Smooth muscle cell (in vitro differentiated cells): Measurements from ENCODE around the gene ELMOD2. TPM values are rescaled to one million over a fixed set of nuclear protein-coding genes. Genes with fewer than 3 reads are reported as not detected.

Source experiments
- DNase-seq: peaks from one replicate; lab custom pipeline; 2025; ENCODE audit not compliant: unreplicated experiment; lab: John Stamatoyannopoulos, UW
- H2AFZ ChIP-seq: fragments of 200-600 bp; sonication (generic); 2 replicates; pipeline ENCODE4 v1.6.0; 2016; ENCODE audit warnings: antibody characterized with exemption, low read depth, mild to moderate bottlenecking
- H3F3A ChIP-seq: fragments of 200-600 bp; sonication (generic); 2 replicates; pipeline ENCODE4 v1.6.0; 2017; ENCODE audit warnings: antibody characterized with exemption, low read depth
- H3K27ac ChIP-seq: fragments of 200-600 bp; sonication (generic); 2 replicates; pipeline ENCODE4 v1.5.1; 2016; ENCODE audit warnings: low read depth, mild to moderate bottlenecking
- H3K27me3 ChIP-seq: fragments of 200-600 bp; sonication (generic); 2 replicates; pipeline ENCODE4 v1.6.1; 2016; ENCODE audit warnings: low read depth, mild to moderate bottlenecking
- H3K36me3 ChIP-seq: fragments of 200-600 bp; sonication (generic); 2 replicates; pipeline ENCODE4 v1.5.1; 2016; ENCODE audit warnings: low read depth
- H3K4me1 ChIP-seq: fragments of 200-600 bp; sonication (generic); 2 replicates; pipeline ENCODE4 v1.5.1; 2016; ENCODE audit warnings: low read depth
- H3K4me2 ChIP-seq: fragments of 200-600 bp; sonication (generic); 2 replicates; pipeline ENCODE4 v1.6.0; 2016; ENCODE audit warnings: mild to moderate bottlenecking
- H3K4me3 ChIP-seq: fragments of 200-600 bp; sonication (generic); 2 replicates; pipeline ENCODE4 v1.5.1; 2016; ENCODE audit warnings: mild to moderate bottlenecking
- H3K79me2 ChIP-seq: fragments of 200-600 bp; sonication (generic); 2 replicates; pipeline ENCODE4 v1.6.0; 2016; ENCODE audit warnings: low read depth, mild to moderate bottlenecking
- H3K9ac ChIP-seq: fragments of 200-600 bp; sonication (generic); 2 replicates; pipeline ENCODE4 v1.6.0; 2016; ENCODE audit warnings: low read depth
- H3K9me3 ChIP-seq: fragments of 200-600 bp; sonication (generic); replicated peaks from 2 replicates; pipeline ENCODE4 v1.5.1; 2016; ENCODE audit warnings: low read depth
- H4K20me1 ChIP-seq: fragments of 200-600 bp; sonication (generic); 2 replicates; pipeline ENCODE4 v1.6.0; 2016; ENCODE audit warnings: low read depth
- WGBS: methylation state at CpG from one replicate; pipeline ENCODE4 v1.1.7; 2016; ENCODE audit warnings: low lambda C conversion rate; 5-methylcytosine and 5-hydroxymethylcytosine counted together
- polyA plus RNA-seq: library from polyadenylated mRNA; unstranded; fragments of >200 nt; fragmentation: Nextera tagmentation; extraction: Ambion mirVana; gene quantifications from 2 replicates; pipeline ENCODE4 v1.2.1, GENCODE V29; 2016
- total RNA-seq: library from RNA; depleted of rRNA; stranded (reverse); fragments of >200 nt; gene quantifications from 2 replicates; pipeline ENCODE4 v1.2.3, GENCODE V29; 2014
- TF ChIP-seq, protein P1 (sequence below): fragments of 200-600 bp; sonication (generic); IDR thresholded peaks from 2 replicates; pipeline ENCODE4 v1.5.1; 2017; ENCODE audit warnings: borderline replicate concordance, mild to moderate bottlenecking, antibody characterized with exemption; ENCODE audit not compliant: insufficient read depth, poor library complexity, severe bottlenecking

The ELMOD2 gene
- total and polyA plus RNA-seq, 2 experiments from 2014 or later: 26.5 to 52.9 TPM

DNA sequence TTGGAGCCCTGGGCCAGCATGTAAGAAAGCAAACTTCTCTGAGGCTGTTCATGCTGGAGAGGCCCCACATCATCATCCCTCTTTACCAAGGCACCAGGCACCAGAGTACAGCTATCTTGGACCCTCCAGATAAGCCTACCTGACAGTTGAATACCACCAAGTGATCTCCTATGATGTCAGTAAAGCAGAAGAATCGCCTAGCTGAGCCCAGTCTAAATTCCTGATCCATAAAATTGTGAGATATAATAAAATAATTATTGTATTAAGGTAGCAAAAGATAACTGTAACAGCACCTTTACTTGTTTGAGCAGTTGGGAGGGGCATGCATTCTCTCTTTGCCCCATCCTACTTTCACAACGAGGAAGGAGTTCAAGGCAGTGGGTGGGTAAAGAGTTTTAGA is 47.7 kb downstream of the ELMOD2 start:
- Histone ChIP-seq H3K27me3 (peaks cover 65% of the 10 kb centered on the region), H3K9me3 (no peaks in the 10 kb centered on the region), H2AFZ (no peak overlapping the region), H3F3A (no peaks in the 10 kb centered on the region), H3K27ac (no peak overlapping the region), H3K36me3 (no peaks in the 10 kb centered on the region), H3K4me1 (peaks cover 7% of the 10 kb centered on the region), H4K20me1 (no peaks in the 10 kb centered on the region), H3K4me2 (no peak overlapping the region), H3K4me3 (no peak overlapping the region), H3K79me2 (no peaks in the 10 kb centered on the region), H3K9ac (no peak overlapping the region)
- WGBS: 79% methylated on average over 2 of the region's 2 CpGs
- TF ChIP-seq, protein P1, sequence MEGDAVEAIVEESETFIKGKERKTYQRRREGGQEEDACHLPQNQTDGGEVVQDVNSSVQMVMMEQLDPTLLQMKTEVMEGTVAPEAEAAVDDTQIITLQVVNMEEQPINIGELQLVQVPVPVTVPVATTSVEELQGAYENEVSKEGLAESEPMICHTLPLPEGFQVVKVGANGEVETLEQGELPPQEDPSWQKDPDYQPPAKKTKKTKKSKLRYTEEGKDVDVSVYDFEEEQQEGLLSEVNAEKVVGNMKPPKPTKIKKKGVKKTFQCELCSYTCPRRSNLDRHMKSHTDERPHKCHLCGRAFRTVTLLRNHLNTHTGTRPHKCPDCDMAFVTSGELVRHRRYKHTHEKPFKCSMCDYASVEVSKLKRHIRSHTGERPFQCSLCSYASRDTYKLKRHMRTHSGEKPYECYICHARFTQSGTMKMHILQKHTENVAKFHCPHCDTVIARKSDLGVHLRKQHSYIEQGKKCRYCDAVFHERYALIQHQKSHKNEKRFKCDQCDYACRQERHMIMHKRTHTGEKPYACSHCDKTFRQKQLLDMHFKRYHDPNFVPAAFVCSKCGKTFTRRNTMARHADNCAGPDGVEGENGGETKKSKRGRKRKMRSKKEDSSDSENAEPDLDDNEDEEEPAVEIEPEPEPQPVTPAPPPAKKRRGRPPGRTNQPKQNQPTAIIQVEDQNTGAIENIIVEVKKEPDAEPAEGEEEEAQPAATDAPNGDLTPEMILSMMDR: no peak
- no peak for DNase-seq

DNA sequence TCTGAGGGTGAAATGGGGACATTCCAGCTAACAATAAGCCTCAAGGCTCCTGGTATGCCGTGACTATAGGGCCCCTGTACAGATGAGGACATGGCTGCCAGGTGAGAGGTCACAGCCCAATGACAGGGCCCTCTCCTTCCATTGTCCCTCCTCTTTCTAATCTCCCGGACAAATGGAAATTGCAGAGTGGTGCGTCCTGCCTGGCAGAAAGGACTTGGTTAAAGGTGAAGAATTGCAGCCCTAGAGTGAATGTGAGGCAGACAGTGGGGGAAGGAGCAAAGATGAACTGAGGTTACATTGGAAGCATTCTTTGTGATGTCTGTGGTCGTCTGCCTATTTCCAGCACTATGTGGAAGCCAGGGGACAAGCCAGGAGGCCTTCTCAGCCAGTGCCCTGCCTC is 51.5 kb downstream of the ELMOD2 start:
- Histone ChIP-seq H3F3A (no peaks in the 10 kb centered on the region), H3K4me1 (no peaks in the 10 kb centered on the region), H3K36me3 (no peaks in the 10 kb centered on the region), H3K79me2 (no peaks in the 10 kb centered on the region), H3K27me3 (peaks cover 57% of the 10 kb centered on the region), H3K4me2 (no peak overlapping the region), H4K20me1 (no peaks in the 10 kb centered on the region), H2AFZ (no peak overlapping the region), H3K27ac (no peak overlapping the region), H3K9me3 (no peaks in the 10 kb centered on the region), H3K4me3 (no peak overlapping the region), H3K9ac (no peak overlapping the region)
- no peak for DNase-seq
- 76% methylated on average over 4 of the region's 4 CpGs for WGBS
- TF ChIP-seq, protein P1: no peak

DNA sequence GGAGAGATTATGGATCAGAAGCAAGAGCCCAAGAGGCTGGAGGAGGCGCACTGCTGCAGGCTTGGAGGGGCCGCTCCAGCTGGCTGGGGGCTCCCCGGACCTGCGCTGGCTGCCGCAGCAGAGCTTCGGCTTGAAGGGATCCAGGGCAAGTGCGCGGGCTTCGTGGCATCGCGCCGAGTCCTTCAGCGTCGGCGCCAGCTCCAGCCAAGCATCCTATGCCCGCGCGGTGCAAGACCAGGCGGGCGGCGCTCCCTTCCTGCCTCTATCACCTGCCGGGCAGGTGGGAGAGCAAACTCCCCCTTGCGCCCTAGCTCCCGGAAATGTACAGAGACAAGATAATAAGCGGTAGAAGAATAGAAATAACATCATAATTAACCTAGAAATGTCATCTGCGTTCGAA is 55.3 kb downstream of the ELMOD2 start:
- no peak overlapping the region for H3K9ac ChIP-seq
- H3K27me3 ChIP-seq: peaks cover 31% of the 10 kb centered on the region
- H3K36me3 ChIP-seq: no peaks in the 10 kb centered on the region
- no peaks in the 10 kb centered on the region for H3K9me3 ChIP-seq
- no peak overlapping the region for H3K4me3 ChIP-seq
- no peaks in the 10 kb centered on the region for H3F3A ChIP-seq
- no peaks in the 10 kb centered on the region for H3K79me2 ChIP-seq
- no peak for DNase-seq
- no peak overlapping the region for H3K4me2 ChIP-seq
- no peaks in the 10 kb centered on the region for H4K20me1 ChIP-seq
- no peaks in the 10 kb centered on the region for H3K4me1 ChIP-seq
- H3K27ac ChIP-seq: no peak overlapping the region
- 79% methylated on average over 27 of the region's 27 CpGs for WGBS
- H2AFZ ChIP-seq: no peak overlapping the region
- TF ChIP-seq, protein P1: no peak

DNA sequence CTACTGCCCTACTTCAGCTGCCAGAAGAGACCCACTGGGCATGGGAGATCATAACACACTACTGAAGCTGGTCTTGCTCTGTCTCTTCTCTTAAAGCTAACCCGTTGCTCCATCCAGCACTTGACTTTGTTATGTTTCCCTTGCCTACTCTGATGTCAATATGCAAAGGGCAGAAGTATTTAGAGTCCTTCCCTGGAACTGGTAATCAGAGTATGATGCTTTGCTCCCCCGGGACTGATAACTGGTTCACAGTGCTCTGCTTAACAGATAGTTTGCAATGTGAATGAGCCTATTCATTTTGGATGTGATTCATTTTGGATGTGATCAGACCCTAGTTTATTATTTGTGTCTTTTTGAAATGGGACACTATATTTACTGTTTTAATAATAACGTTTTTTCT is 57.1 kb downstream of the ELMOD2 start:
- peaks cover 31% of the 10 kb centered on the region for H3K27me3 ChIP-seq
- H3F3A ChIP-seq: no peaks in the 10 kb centered on the region
- H2AFZ ChIP-seq: no peak overlapping the region
- no peak overlapping the region for H3K4me2 ChIP-seq
- H3K4me3 ChIP-seq: no peak overlapping the region
- H3K79me2 ChIP-seq: no peaks in the 10 kb centered on the region
- H4K20me1 ChIP-seq: no peaks in the 10 kb centered on the region
- H3K9ac ChIP-seq: no peak overlapping the region
- H3K9me3 ChIP-seq: no peaks in the 10 kb centered on the region
- no peaks in the 10 kb centered on the region for H3K4me1 ChIP-seq
- no peak for DNase-seq
- no peaks in the 10 kb centered on the region for H3K36me3 ChIP-seq
- TF ChIP-seq, protein P1: no peak
- H3K27ac ChIP-seq: no peak overlapping the region
- 69% methylated on average over 3 of the region's 3 CpGs for WGBS
